Measurements from ENCODE around the gene CPED1.

CPED1 gene

DNA sequence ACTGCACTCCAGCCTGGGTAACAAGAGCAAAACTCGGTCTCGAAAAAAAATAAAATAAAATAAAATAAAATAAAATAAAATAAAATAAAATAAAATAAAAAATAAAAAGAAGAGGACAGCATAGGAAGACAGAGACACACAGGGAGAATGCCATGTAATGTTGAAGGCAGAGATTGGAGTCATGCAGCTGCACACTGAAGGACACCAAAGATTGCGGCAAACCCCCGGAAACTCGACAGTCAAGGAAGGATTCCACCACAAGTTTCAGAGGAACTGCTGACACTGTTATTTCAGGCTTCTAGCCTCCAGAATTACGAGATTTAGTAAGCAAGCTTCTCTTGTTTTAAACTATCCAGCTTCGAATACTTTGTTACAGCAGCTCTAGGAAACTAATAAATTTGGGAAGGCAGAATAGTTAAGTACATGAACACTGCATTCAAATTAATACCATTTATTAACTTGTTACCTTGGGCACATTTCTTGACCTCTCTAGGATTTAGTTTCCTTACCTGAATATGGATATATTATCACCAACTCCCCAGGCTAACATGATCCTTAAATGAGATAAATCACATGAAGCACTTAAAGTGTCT, 9.5 kb downstream of the CPED1 start:
- no peak overlapping the region for H3K27ac ChIP-seq

GRCh38 chr7:120998520-120998919, 10.0 kb downstream of the CPED1 start:
- TF ChIP-seq ZFX (IDR thresholded peaks at IDR 0.05) = no peak
- TF ChIP-seq, protein P1, sequence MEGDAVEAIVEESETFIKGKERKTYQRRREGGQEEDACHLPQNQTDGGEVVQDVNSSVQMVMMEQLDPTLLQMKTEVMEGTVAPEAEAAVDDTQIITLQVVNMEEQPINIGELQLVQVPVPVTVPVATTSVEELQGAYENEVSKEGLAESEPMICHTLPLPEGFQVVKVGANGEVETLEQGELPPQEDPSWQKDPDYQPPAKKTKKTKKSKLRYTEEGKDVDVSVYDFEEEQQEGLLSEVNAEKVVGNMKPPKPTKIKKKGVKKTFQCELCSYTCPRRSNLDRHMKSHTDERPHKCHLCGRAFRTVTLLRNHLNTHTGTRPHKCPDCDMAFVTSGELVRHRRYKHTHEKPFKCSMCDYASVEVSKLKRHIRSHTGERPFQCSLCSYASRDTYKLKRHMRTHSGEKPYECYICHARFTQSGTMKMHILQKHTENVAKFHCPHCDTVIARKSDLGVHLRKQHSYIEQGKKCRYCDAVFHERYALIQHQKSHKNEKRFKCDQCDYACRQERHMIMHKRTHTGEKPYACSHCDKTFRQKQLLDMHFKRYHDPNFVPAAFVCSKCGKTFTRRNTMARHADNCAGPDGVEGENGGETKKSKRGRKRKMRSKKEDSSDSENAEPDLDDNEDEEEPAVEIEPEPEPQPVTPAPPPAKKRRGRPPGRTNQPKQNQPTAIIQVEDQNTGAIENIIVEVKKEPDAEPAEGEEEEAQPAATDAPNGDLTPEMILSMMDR (conservative IDR thresholded peaks at IDR 0.05) = no peak
- no peak overlapping the region for H3K27ac ChIP-seq

More for the DNA sequence above, 9.5 kb downstream of the CPED1 start:
- TF ChIP-seq, protein P1 (conservative IDR thresholded peaks at IDR 0.05) = no peak
- no peak for TF ChIP-seq ZFX (IDR thresholded peaks at IDR 0.05)

- TF ChIP-seq, protein P1 (conservative IDR thresholded peaks at IDR 0.05) = no peak
- no peak for TF ChIP-seq ZFX (IDR thresholded peaks at IDR 0.05)
- H3K27ac ChIP-seq = no peak overlapping the region
Observed at GRCh38 chr7:120998996-120999565, 10.6 kb downstream of the CPED1 start.

DNA sequence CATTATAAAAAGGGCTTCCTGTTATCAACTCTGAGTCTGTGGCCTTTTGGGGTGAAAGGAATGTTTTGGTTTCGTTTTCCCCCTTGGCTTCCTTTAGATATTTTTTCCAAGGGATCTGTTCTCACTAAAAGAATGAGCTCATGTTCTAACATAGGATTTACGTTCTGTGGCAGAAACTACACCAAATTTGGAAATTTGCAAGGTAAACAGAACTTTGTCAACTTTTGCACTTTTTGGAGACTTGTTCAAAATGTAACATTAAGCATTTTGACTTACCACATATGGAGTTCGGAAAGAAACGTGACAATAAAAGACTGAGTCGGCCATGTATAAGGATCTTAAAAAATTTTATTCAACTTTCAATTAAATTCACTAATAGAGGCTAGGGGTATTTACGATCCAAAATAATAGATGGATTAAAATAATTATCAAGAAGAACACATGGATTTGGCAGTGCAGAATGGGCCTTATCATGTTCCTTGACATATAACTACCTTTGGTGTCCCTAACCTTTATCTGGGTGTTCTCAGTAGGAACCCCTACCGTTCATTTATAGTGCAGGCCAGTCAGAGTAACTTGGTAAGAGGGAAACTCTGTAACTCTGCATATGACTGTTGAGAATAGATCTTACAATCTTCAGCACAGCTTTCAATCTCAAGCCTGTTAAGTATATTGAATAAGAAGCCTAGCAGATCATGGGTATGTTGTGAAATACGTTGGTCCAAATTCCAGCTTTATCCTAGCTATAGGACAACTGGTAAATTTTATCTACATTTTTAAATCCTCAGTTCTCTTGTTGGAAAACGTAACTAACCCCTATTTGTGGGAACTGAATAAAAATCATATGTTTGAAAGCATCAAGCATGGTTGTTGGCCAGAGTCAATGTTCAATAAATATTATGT, 11.8 kb downstream of the CPED1 start:
- no peak overlapping the region for H3K27ac ChIP-seq

GRCh38 chr7:121001234-121001906, 12.9 kb downstream of the CPED1 start:
- H3K27ac ChIP-seq = no peak overlapping the region
- no peak for TF ChIP-seq ZFX (IDR thresholded peaks at IDR 0.05)
- TF ChIP-seq, protein P1 (conservative IDR thresholded peaks at IDR 0.05) = no peak

More for the DNA sequence above, 11.8 kb downstream of the CPED1 start:
- TF ChIP-seq, protein P1 (conservative IDR thresholded peaks at IDR 0.05) = no peak
- TF ChIP-seq ZFX (IDR thresholded peaks at IDR 0.05) = no peak

DNA sequence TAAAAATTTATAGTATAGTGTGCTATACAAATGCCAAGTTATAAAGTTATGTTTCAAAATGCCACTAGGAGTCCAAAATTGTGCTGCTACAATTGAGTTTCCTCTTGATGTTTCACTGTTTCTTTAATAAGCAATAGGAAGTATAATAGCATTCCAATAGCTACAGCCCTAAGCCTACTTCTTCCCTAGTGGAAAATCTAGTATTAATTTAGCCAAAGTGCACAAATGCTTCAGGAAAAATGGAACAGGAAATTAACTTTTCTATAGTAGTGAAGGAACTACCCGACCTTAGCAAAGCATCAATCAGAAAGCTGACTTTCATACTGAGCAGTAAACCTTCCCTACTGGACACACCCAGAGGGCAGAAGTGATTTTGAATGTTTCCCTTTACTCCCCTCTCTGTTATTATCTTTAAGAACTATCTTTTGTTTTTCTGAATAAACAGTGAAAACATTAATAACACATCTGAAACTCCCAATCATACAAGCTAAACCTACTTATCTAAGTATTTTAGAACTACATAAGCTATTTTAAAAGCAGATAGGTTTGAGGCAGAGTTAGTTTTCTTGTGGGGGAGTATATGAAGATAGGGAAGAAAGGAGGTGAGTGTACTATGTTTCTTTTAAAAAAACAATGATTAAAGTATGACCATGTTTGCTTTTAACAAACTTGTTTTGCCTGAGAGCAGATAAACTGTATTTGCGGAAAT, 13.7 kb downstream of the CPED1 start:
- no peak overlapping the region for H3K27ac ChIP-seq
- TF ChIP-seq ZFX (IDR thresholded peaks at IDR 0.05) = no peak
- TF ChIP-seq, protein P1 (conservative IDR thresholded peaks at IDR 0.05) = no peak

All from C4-2B (cell line).